NCI-H2227 (cell line): Measurements from ENCODE around the gene ARHGEF28.
A peak's percentile ranks its signal among the peaks of the same experiment; 100 is the strongest.

ENCODE experiments used
- DNase-seq: peaks from one replicate; lab custom pipeline; 2025; ENCODE audit not compliant: unreplicated experiment; lab: John Stamatoyannopoulos, UW

The ARHGEF28 gene

GRCh38 chr5:73922224-73922623, 296.2 kb downstream of the ARHGEF28 start:
- DNase-seq = no peak

- DNase-seq = no peak
These were observed 297.0 kb downstream of the ARHGEF28 start for GRCh38 chr5:73922875-73923557.

GRCh38 chr5:73928476-73929070, 302.6 kb downstream of the ARHGEF28 start:
- no peak for DNase-seq

- DNase-seq = no peak
These were observed 309.7 kb downstream of the ARHGEF28 start for GRCh38 chr5:73935719-73936118.

GRCh38 chr5:73938280-73938937, 312.4 kb downstream of the ARHGEF28 start:
- DNase-seq = no peak

- no peak for DNase-seq
These were observed 312.9 kb downstream of the ARHGEF28 start for GRCh38 chr5:73938938-73939320.

GRCh38 chr5:73939557-73939956, 313.6 kb downstream of the ARHGEF28 start:
- DNase-seq = no peak

- peak; percentile 5 for DNase-seq
These were observed 314.0 kb downstream of the ARHGEF28 start for GRCh38 chr5:73940026-73940425.

- DNase-seq = no peak
These were observed 314.8 kb downstream of the ARHGEF28 start for GRCh38 chr5:73940801-73941200.

GRCh38 chr5:73942783-73943182, 316.8 kb downstream of the ARHGEF28 start:
- DNase-seq = no peak

- DNase-seq = no peak
These were observed 317.4 kb downstream of the ARHGEF28 start for GRCh38 chr5:73943397-73943796.

- DNase-seq = no peak
These were observed 318.6 kb downstream of the ARHGEF28 start for GRCh38 chr5:73944581-73944980.

- DNase-seq = no peak
These were observed 319.5 kb downstream of the ARHGEF28 start for GRCh38 chr5:73945505-73945904.

GRCh38 chr5:73946278-73946677, 320.3 kb downstream of the ARHGEF28 start:
- no peak for DNase-seq

GRCh38 chr5:73946919-73947602, 321.1 kb downstream of the ARHGEF28 start:
- no peak for DNase-seq

- DNase-seq = no peak
These were observed 322.1 kb downstream of the ARHGEF28 start for GRCh38 chr5:73947906-73948640.

GRCh38 chr5:73948720-73949119, 322.7 kb downstream of the ARHGEF28 start:
- DNase-seq = no peak

GRCh38 chr5:73950441-73950873, 324.5 kb downstream of the ARHGEF28 start:
- DNase-seq = no peak

GRCh38 chr5:73950912-73951430, 325.0 kb downstream of the ARHGEF28 start:
- DNase-seq = no peak

GRCh38 chr5:73952872-73953271, 326.9 kb downstream of the ARHGEF28 start:
- no peak for DNase-seq

GRCh38 chr5:73954381-73954780, 328.4 kb downstream of the ARHGEF28 start:
- DNase-seq = no peak
